SK-N-SH treated with all-trans-retinoic acid at 6 μM for 48 hours (cell line): ENCODE results near the gene AHI1.

Experiments used
- ARNTL ChIP-seq: fragments of 450-650 bp; formaldehyde crosslinking; IDR thresholded peaks from 2 replicates; pipeline ENCODE4 v1.5.0; 2020; ENCODE audit warnings: low read depth, mild to moderate bottlenecking, moderate library complexity, borderline replicate concordance
- POU6F1 ChIP-seq: fragments of 250-450 bp; sonication (Bioruptor Pico); IDR thresholded peaks from 2 replicates; pipeline ENCODE4 v1.8.0; 2021; ENCODE audit warnings: low read depth, mild to moderate bottlenecking, moderate library complexity, borderline replicate concordance
- SNAI2 ChIP-seq: fragments of 250-450 bp; sonication (Bioruptor Pico); IDR thresholded peaks from 2 replicates; pipeline ENCODE4 v1.5.0; 2020; ENCODE audit warnings: mild to moderate bottlenecking, moderate library complexity
- TOX ChIP-seq: fragments of 250-450 bp; sonication (Bioruptor Pico); IDR thresholded peaks from 2 replicates; pipeline ENCODE4 v1.8.0; 2021; ENCODE audit warnings: mild to moderate bottlenecking, moderate library complexity, borderline replicate concordance
- ZNF70 ChIP-seq: fragments of 450-650 bp; formaldehyde crosslinking; IDR thresholded peaks from 2 replicates; pipeline ENCODE4 v1.5.0; 2020; ENCODE audit warnings: mild to moderate bottlenecking, moderate library complexity
- TF ChIP-seq, protein P1 (sequence below): fragments of 250-450 bp; sonication (Bioruptor Pico); IDR thresholded peaks from 2 replicates; pipeline ENCODE4 v1.5.1; 2020; ENCODE audit warnings: low read depth, mild to moderate bottlenecking, moderate library complexity

DNA sequence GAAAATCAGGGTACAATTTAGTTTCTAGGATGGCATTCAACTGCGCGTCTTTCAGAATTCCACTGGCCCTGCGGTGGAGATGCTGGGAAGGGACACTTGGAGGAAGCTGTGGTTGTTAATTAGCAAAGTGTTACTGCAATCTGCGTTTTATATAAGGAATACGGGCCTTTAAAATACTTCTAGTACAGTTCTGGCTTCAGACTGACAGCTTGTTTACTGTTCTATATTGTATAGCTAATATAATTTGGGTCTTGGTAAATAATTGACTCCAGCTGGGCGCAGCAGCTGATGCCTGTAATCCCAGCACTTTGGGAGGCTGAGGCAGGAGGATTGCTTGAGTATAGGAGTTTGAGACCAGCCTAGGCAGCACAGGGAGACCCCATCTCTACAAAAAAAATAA, 252.7 kb downstream of the AHI1 start:
- TF ChIP-seq ZNF70 (CRISPR knock-in tag) (no peak), SNAI2 (CRISPR knock-in tag) (no peak), TOX (no peak), ARNTL (CRISPR knock-in tag) (no peak), POU6F1 (CRISPR knock-in tag) (no peak)
- TF ChIP-seq, protein P1, sequence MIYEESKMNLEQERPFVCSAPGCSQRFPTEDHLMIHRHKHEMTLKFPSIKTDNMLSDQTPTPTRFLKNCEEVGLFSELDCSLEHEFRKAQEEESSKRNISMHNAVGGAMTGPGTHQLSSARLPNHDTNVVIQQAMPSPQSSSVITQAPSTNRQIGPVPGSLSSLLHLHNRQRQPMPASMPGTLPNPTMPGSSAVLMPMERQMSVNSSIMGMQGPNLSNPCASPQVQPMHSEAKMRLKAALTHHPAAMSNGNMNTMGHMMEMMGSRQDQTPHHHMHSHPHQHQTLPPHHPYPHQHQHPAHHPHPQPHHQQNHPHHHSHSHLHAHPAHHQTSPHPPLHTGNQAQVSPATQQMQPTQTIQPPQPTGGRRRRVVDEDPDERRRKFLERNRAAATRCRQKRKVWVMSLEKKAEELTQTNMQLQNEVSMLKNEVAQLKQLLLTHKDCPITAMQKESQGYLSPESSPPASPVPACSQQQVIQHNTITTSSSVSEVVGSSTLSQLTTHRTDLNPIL (CRISPR knock-in tag), result no peak
